HG02610 (cell line): ENCODE measurements around the gene ZSCAN26.
A peak's percentile ranks its signal among the peaks of the same experiment; 100 is the strongest.
"Not testable (repeated sequence)": the region's sequence is repeated elsewhere in the genome, so short reads cannot be mapped to it uniquely, and the experiment has no call there.

Experiments
- ATAC-seq: cut with Tn5 transposase; IDR thresholded peaks from one replicate; pipeline ENCODE4 v1.9.1; 2021; ENCODE audit warnings: mild to moderate bottlenecking, moderate library complexity; ENCODE audit not compliant: unreplicated experiment

Gene ZSCAN26

GRCh38 chr6:28254121-28254519 is 12.8 kb upstream of the ZSCAN26 start:
- no peak for ATAC-seq

- no peak for ATAC-seq
Measured at GRCh38 chr6:28257042-28257441, 9.9 kb upstream of the ZSCAN26 start.

- ATAC-seq = no peak
Measured at GRCh38 chr6:28258877-28259777, 7.8 kb upstream of the ZSCAN26 start, which contains the start of gene NKAPL. NKAPL (plus strand) TSS chr6:28259297; CDS start chr6:28259372, 75 bp downstream.

DNA sequence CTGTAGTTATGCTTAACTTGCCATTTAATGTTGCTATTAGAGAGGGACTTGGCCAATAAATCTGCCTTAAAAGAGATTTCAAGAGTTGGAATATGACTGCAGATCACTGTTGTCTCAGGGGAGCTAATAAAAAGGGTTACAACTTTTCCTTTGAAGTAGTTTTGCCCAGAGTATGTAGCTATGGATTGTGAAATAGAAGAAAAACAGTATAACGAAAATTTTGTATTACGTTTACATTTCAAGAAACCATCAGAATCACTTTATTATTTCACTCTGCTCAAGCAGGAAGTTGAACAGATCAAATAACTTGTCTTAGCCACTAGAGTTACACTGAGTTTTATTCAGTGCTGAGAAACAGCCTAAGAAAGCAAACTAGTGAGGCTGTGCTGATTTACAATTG is 3.0 kb upstream of the ZSCAN26 start:
- no peak for ATAC-seq

GRCh38 chr6:28264834-28265401 is 2.0 kb upstream of the ZSCAN26 start:
- ATAC-seq = no peak

DNA sequence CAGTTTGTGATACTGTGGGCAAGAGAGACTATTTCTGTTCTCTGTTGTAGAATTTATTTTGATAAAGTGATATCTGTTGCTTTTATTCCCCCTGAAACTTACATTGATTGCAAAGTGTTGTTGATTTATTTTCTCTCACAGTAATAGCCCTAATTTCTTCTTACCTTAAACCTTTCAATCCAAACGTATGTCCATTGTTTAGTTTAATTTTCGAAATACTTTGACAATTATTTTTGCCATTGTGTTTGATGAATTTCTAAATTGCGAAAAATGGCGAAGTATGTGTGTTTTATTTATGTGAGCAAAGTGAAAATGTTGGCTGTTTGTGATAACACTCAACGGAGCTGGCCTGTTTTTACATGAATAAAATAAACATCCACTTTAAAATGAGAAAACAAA is 381 bp upstream of the ZSCAN26 start:
- ATAC-seq = no peak

GRCh38 chr6:28267695-28268059 is 734 bp downstream of the ZSCAN26 start:
- no peak for ATAC-seq

- no peak for ATAC-seq
Measured at GRCh38 chr6:28269492-28269891, 2.5 kb downstream of the ZSCAN26 start.

DNA sequence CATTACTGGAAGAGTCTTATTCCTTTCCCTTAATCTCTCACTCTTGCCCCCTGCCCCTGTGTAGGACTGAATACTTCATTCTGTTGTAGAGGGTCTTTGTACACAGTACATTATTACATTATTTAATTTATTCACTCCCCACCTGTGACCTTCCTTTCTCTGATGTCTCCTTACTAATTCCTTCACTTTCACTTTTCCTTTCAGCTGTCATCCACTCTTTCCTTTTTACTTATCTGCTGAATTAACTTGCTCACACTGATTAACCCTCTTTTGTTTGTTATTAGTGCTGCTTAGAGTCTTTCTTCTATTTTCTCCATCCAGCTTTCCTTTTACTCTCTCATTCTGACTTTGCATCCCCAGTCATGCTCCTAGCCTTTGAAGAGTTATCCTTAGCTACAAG is 7.9 kb downstream of the ZSCAN26 start:
- no peak for ATAC-seq

GRCh38 chr6:28277746-28278145 is 10.8 kb downstream of the ZSCAN26 start:
- ATAC-seq = no peak

GRCh38 chr6:28280595-28281287 is 13.8 kb downstream of the ZSCAN26 start:
- ATAC-seq = no peak

GRCh38 chr6:28281288-28282064 is 14.5 kb downstream of the ZSCAN26 start, which contains the start of gene PGBD1:
PGBD1 (plus strand) TSS chr6:28281572; CDS start chr6:28283814, 2,242 bp downstream.
- ATAC-seq = peak; percentile 87

DNA sequence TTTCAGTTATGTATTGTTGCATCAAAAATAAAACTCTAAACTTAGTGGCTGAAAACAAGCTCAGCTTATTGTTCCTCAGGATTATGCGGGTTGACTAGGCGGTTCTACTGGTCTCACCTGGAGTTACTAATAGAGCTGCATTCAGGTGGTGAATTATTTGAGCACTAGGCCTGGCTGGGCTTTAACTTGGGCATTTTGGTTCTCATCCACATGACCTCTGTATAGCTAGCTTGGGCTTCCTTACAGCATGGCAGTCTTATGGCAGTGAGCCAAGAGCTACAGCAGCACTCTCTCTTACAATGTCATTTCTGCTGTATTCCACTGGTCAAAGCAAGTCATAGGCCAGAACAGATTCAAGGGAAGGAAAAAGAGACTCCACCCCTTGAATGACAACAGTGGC is 16.0 kb downstream of the ZSCAN26 start:
- ATAC-seq = no peak

- no peak for ATAC-seq
Measured at GRCh38 chr6:28291573-28291972, 24.6 kb downstream of the ZSCAN26 start.

DNA sequence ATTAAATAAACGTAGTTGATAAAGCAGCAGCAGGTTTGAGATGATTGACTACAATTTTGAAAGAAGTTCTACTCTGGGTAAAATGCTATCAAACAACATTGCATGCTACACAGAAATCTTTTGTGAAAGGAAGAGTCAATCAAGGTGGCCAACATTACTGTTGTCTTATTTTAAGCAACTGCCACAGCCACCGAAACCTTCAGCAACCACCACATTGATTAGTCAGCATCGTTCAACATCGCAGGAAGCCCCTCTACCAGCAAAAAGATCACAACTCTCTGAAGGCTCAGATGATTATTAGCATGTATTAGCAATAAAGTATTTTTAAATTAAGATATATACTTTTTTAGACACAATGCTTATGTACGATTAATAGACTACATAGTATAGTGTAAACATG is 28.4 kb downstream of the ZSCAN26 start:
- ATAC-seq = no peak

DNA sequence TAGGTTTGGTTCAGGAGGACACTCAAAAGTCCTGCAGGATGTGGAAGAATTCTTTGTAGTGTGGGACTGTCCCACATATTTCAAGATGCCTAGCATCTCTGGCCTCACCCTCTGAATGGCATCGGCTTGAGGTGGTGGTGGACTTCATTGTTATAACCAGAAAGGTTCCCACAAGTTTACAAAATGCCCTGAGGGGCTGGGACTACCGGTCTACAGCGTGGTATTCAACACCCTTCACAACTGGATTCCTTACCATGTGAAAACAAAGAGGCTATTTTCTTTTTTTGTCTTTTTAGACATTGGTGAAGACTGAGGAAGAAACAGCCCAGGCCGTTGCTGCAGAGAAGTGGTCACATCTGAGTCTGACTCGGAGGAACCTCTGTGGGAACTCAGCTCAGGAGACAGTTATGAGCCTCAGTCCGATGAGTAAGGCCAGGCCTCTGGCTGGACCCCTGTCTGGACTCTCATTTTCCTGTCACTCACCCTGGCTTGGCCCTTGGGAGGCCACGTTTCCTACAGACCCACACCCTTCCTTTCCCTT is 29.6 kb downstream of the ZSCAN26 start:
- ATAC-seq = no peak

DNA sequence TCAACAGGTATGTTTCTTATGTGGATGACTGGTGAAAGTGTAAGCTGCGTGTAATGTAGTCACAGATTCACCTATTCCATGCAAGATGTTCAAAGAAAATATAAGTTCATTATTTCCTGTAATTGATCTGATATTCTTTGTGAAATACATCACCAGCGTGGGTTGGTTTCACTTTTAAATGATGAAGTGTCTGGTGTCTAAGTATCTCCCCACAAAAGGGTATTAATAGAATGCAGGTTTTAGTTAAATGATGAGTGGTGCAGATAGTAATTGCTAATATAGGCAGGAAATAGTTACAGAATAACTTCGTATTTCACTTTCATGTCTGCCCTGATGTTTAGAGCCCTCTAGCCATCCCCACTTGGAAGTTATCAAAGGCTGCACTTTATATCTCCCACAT is 36.6 kb downstream of the ZSCAN26 start:
- peak; percentile 70 for ATAC-seq

GRCh38 chr6:28306363-28306762 is 39.4 kb downstream of the ZSCAN26 start:
- not testable (repeated sequence) for ATAC-seq

DNA sequence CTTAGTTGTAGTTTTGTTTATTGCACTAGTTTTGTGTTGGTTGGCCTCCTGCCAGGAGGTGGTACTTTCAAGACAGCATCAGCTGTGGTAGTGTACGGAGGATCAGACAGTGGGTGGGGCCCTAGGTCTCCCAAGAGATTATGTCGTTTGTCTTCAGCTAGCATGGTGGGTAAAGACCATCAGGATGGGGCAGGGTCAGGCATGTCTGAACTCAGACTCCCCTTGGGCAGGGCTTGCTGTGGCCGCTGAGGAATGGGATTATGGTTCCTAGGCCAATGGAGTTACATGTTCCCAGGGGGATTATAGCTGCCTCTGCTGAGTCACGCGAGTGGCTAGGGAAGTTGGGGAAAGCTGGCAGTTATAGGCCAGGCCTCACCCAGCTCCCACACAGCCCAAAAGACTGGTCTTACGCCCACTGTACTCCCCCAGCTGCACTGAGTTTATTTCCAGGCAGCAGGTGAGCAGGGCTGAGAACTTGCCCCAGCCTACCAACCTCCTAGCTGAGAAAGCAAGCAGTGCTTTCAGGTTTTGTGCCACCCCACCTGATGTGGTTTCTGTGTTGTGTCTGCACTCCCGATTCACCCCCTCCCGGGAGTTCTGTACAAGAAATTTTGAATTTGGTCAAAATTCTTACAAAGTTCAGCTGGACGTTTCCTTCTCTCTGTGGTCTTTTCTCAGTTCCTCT is 44.3 kb downstream of the ZSCAN26 start:
- no peak for ATAC-seq

- no peak for ATAC-seq
Measured at GRCh38 chr6:28312939-28313338, 46.0 kb downstream of the ZSCAN26 start.
